ENCODE data around the gene SERPINA5. TPM values are rescaled to one million over a fixed set of nuclear protein-coding genes. Genes with fewer than 3 reads are reported as not detected.

Gene SERPINA5
- total and polyA plus RNA-seq, 2 of the 8 experiments (the other 6 are each of a cell fraction or from before 2014, with no cell fraction given): 1.8 to 1.9 TPM

DNA sequence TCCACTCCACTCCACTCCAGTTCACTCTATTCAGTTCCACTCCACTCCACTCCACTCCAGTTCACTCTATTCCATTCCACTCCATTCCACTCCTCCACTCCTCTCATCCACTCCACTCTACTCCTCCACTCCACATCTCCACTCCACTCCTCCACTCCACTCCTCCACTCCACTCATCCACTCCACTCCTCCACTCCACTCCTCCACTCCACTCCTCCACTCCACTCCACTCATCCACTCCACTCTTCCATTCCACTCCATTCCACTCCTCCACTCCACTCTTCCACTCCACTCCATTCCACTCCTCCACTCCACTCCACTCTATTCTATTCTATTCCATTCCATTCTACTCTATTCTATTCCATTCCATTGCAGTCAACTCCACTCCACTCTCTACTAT is 9.8 kb downstream of the SERPINA5 start:
- no peak overlapping the region for H2BK5ac ChIP-seq (ENCODE audit: low read depth, low read length)
- no peak overlapping the region for H3K4me2 ChIP-seq (ENCODE audit: insufficient read depth in 1 of 2, low read depth in 2 of 2, low read length in 2 of 2)
- no peak overlapping the region for H2BK20ac ChIP-seq (ENCODE audit: low read length)
- H3K9ac ChIP-seq (replicated peaks in 1 of 4; ENCODE audit: extremely low read depth in 1 of 4, low read depth in 3 of 4, low read length in 3 of 4): no peak overlapping the region
- no peak overlapping the region for H3K14ac ChIP-seq (ENCODE audit: insufficient read length)
- H3K27ac ChIP-seq (ENCODE audit: low read depth, low read length): no peak overlapping the region
- DNase-seq (ENCODE audit: low read depth in 1 of 2, low spot score in 2 of 2) (no peak), FAIRE-seq (no peak)
- H3K36me3 ChIP-seq (ENCODE audit: control insufficient read depth in 2 of 4, insufficient read depth in 4 of 4, low read length in 3 of 4): no peaks in the 10 kb centered on the region
- no peak overlapping the region for H2AK5ac ChIP-seq (ENCODE audit: low read depth, low read length)
- H3K79me1 ChIP-seq (ENCODE audit: low read depth, low read length): no peaks in the 10 kb centered on the region
- H3K4me1 ChIP-seq (replicated peaks in 1 of 4; ENCODE audit: control insufficient read depth in 3 of 4, insufficient read depth in 4 of 4, low read length in 3 of 4): no peaks in the 10 kb centered on the region
- no peak overlapping the region for H3K56ac ChIP-seq (replicated peaks; ENCODE audit: insufficient read length, low read depth, low read length)
- TF ChIP-seq, protein P1, sequence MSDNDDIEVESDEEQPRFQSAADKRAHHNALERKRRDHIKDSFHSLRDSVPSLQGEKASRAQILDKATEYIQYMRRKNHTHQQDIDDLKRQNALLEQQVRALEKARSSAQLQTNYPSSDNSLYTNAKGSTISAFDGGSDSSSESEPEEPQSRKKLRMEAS (IDR thresholded peaks at IDR 0.05): no peak
- no peak for TF ChIP-seq POU5F1 (IDR thresholded peaks at IDR 0.05; ENCODE audit: low read depth, low read length)
- no peak for TF ChIP-seq SIRT6 (IDR thresholded peaks at IDR 0.05; ENCODE audit: low read length)
- no peak for TF ChIP-seq BCL11A (IDR thresholded peaks at IDR 0.05; ENCODE audit: low read depth in 2 of 2, low read length in 2 of 2)
- no peak for TF ChIP-seq ASH2L (IDR thresholded peaks at IDR 0.05; ENCODE audit: low read length)
- H3K4ac ChIP-seq (replicated peaks; ENCODE audit: insufficient read length, low read depth, low read length): no peak overlapping the region
- no peak overlapping the region for H2BK15ac ChIP-seq (ENCODE audit: low read length)
- no peaks in the 10 kb centered on the region; a peak in 1 of 7 replicates for H3K27me3 ChIP-seq (replicated peaks in 1 of 4; ENCODE audit: control insufficient read depth in 3 of 4, extremely low read depth in 1 of 4, insufficient read depth in 3 of 4, low read length in 3 of 4)
- no peak overlapping the region for H4K8ac ChIP-seq (ENCODE audit: extremely low read depth, insufficient read depth, low read length)
- H3K79me2 ChIP-seq (ENCODE audit: control insufficient read depth in 1 of 2, insufficient read depth in 2 of 2, low read length in 2 of 2): no peaks in the 10 kb centered on the region
- H3K23ac ChIP-seq (ENCODE audit: insufficient read length): no peak overlapping the region
- peaks cover 5% of the 10 kb centered on the region; the same call in 1 of the 2 replicates for H3K23me2 ChIP-seq (ENCODE audit: low read depth, low read length)
- no peak overlapping the region for H3K4me3 ChIP-seq (ENCODE audit: extremely low read depth in 1 of 4, insufficient read depth in 2 of 4, low read depth in 3 of 4, low read length in 4 of 4)
- H2BK120ac ChIP-seq (replicated peaks; ENCODE audit: low read depth, low read length): no peak overlapping the region
- no peak overlapping the region for H4K91ac ChIP-seq (replicated peaks; ENCODE audit: insufficient read length, low read length)
- H3K9me3 ChIP-seq (ENCODE audit: insufficient read depth in 2 of 2, low read depth in 1 of 2, low read length in 1 of 2): no peaks in the 10 kb centered on the region
- no peaks in the 10 kb centered on the region for H4K20me1 ChIP-seq (replicated peaks in 1 of 2; ENCODE audit: control insufficient read depth in 1 of 2, insufficient read depth in 2 of 2, low read length in 2 of 2)
- no peak overlapping the region for H3K18ac ChIP-seq (ENCODE audit: extremely low read depth, low read length)
- ChIA-PET POLR2A (ENCODE audit: partially characterized antibody) (interaction anchor here (0.8 kb wide), 1 partner anchor 13 kb away, joined by 3 read pairs; no protein-coding TSS in a partner anchor), CTCF (ENCODE audit: partially characterized antibody) (no interaction called here)
- no peak overlapping the region for H2BK12ac ChIP-seq (ENCODE audit: low read depth, low read length)
- H2AFZ ChIP-seq (ENCODE audit: low read length): no peak overlapping the region
- H4K5ac ChIP-seq (ENCODE audit: insufficient read length, low read depth, low read length): no peak overlapping the region

All from H1 (cell line).